HEK293 (cell line): Measurements from ENCODE around the gene MTR.

Experiments used
- AEBP2 ChIP-seq: fragments of 450-650 bp; formaldehyde crosslinking; IDR thresholded peaks from 2 replicates; pipeline ENCODE4 v1.5.1; 2016; ENCODE audit warnings: missing biosample characterization, missing genetic modification characterization, borderline replicate concordance
- CTCF ChIP-seq: fragments of 450-650 bp; formaldehyde crosslinking; IDR thresholded peaks from 2 replicates; pipeline ENCODE4 v1.5.1; 2016; ENCODE audit warnings: missing biosample characterization, missing genetic modification characterization
- MYNN ChIP-seq: fragments of 450-650 bp; formaldehyde crosslinking; IDR thresholded peaks from 2 replicates; pipeline ENCODE4 v1.5.1; 2016; ENCODE audit warnings: missing biosample characterization, missing genetic modification characterization, borderline replicate concordance
- SALL2 ChIP-seq: fragments of 450-650 bp; formaldehyde crosslinking; IDR thresholded peaks from 2 replicates; pipeline ENCODE4 v1.5.0; 2017; ENCODE audit warnings: missing biosample characterization, mild to moderate bottlenecking, missing genetic modification characterization, borderline replicate concordance
- ZBTB11 ChIP-seq: fragments of 450-650 bp; formaldehyde crosslinking; conservative IDR thresholded peaks from 2 replicates; pipeline ENCODE4 v1.5.1; 2016; ENCODE audit warnings: low read depth, missing biosample characterization, missing genetic modification characterization
- ZEB2 ChIP-seq: fragments of 450-650 bp; formaldehyde crosslinking; IDR thresholded peaks from 2 replicates; pipeline ENCODE4 v1.5.1; 2016; ENCODE audit warnings: missing biosample characterization, missing genetic modification characterization
- ZNF184 ChIP-seq: fragments of 450-650 bp; IDR thresholded peaks from 2 replicates; pipeline ENCODE4 v1.5.1; 2018; ENCODE audit warnings: missing biosample characterization, mild to moderate bottlenecking, missing genetic modification characterization
- ZNF239 ChIP-seq: fragments of 450-650 bp; formaldehyde crosslinking; IDR thresholded peaks from 2 replicates; pipeline ENCODE4 v1.5.1; 2016; ENCODE audit warnings: missing biosample characterization, missing genetic modification characterization
- ZNF274 ChIP-seq, 2 experiments: fragments of 200-500 bp in 1 of 2; fragments of 450-650 bp in 1 of 2; sonication (Bioruptor generic) in 1 of 2; formaldehyde crosslinking in 1 of 2; IDR thresholded peaks; 2 replicates each; pipeline versions ENCODE4 v1.5.1 to v1.6.1; 2014 to 2016; ENCODE audit warnings: borderline replicate concordance in 1 of 2, inconsistent platforms in 1 of 2, low read length in 1 of 2, missing biosample characterization in 1 of 2, missing genetic modification characterization in 1 of 2
- ZNF350 ChIP-seq: fragments of 450-650 bp; formaldehyde crosslinking; IDR thresholded peaks from 2 replicates; pipeline ENCODE4 v1.5.0; 2017; ENCODE audit warnings: missing biosample characterization, mild to moderate bottlenecking, missing genetic modification characterization
- ZNF513 ChIP-seq: fragments of 450-650 bp; IDR thresholded peaks from 2 replicates; pipeline ENCODE4 v1.5.1; 2018; ENCODE audit warnings: missing biosample characterization, missing genetic modification characterization
- ZNF660 ChIP-seq: fragments of 450-650 bp; IDR thresholded peaks from 2 replicates; pipeline ENCODE4 v1.5.1; 2018; ENCODE audit warnings: missing biosample characterization, mild to moderate bottlenecking, missing genetic modification characterization
- ZNF792 ChIP-seq: fragments of 450-650 bp; formaldehyde crosslinking; IDR thresholded peaks from 2 replicates; pipeline ENCODE4 v1.5.1; 2016; ENCODE audit warnings: missing biosample characterization, missing genetic modification characterization

- no peak for TF ChIP-seq AEBP2 (tag by site-specific recombination)
- TF ChIP-seq ZNF239 (tag by site-specific recombination), result 0 out of 2 replicates have a peak, but pooled peaks have one; percentile 29
- peak; percentile 74; the same call in 1 of the 2 replicates for TF ChIP-seq CTCF (tag by site-specific recombination)
- TF ChIP-seq ZNF350 (tag by site-specific recombination), result no peak
- peak; percentile 85; the same call in 1 of the 2 replicates for TF ChIP-seq ZEB2 (tag by site-specific recombination)
- no peak for TF ChIP-seq ZNF513 (tag by site-specific recombination)
- no peak for TF ChIP-seq ZNF274 (IDR thresholded peaks at IDR 0.05; ENCODE audit: low read length)
- TF ChIP-seq ZNF274 (tag by site-specific recombination; IDR thresholded peaks at IDR 0.05; ENCODE audit: borderline replicate concordance), result no peak
- no peak for TF ChIP-seq ZNF184 (tag by site-specific recombination)
- peak; percentile 99; the same call in 1 of the 2 replicates for TF ChIP-seq ZBTB11 (tag by site-specific recombination)
- TF ChIP-seq ZNF660 (tag by site-specific recombination), result peak; percentile 97
- TF ChIP-seq SALL2 (tag by site-specific recombination), result no peak
- no peak for TF ChIP-seq MYNN (tag by site-specific recombination)
- peak; percentile 82; the same call in 1 of the 2 replicates for TF ChIP-seq ZNF792 (tag by site-specific recombination)
These were observed at the start of gene MTR for GRCh38 chr1:236795035-236795756.
